K562 (cell line): ENCODE data around the gene ETFRF1. TPM values are rescaled to one million over a fixed set of nuclear protein-coding genes. Genes with fewer than 3 reads are reported as not detected.

Source experiments
- ATAC-seq: fragments of 200-7000 bp; cut with Tn5 transposase; 3 replicates; pipeline ENCODE4 v1.9.1; 2020; ENCODE audit warnings: moderate library complexity
- BruUV-seq: library from RNA; stranded (reverse); fragments of 400-500 nt; replicated peaks from 2 replicates; lab custom pipeline; 2021; lab: Mats Ljungman, UMichigan
- CTCF ChIA-PET: fragments of 300-600 bp; formaldehyde crosslinking; extraction: SDS; loops from one replicate; lab custom pipeline; 2021; ENCODE audit warnings: low intra/inter-chr PET ratio; lab: Yijun Ruan, JAX
- POLR2A ChIA-PET: fragments of 300-600, 350-650 bp; sonication (Branson Sonifier 250); formaldehyde crosslinking; extraction: SDS; loops from one replicate; lab custom pipeline; 2021; ENCODE audit warnings: antibody characterized with exemption, inconsistent platforms; lab: Yijun Ruan, JAX
- DNase-seq, 4 experiments: peaks; one replicate each; pipeline versions ENCODE4 v3.0.0 to v3.0.0-alpha.2; 2011 to 2018; ENCODE audit warnings: low spot score in 3 of 4, mixed read lengths in 3 of 4; ENCODE audit errors: extremely low read depth in 1 of 4
- FAIRE-seq: peaks from 2 replicates; lab custom pipeline; 2011; peaks lifted over from hg19 to GRCh38; lab: Jason Lieb, UNC
- H2AFZ ChIP-seq: 2 replicates; pipeline ENCODE4 v1.6.0; 2011; ENCODE audit warnings: low read depth, low read length, control low read depth, inconsistent platforms
- H3K27ac ChIP-seq: fragments of 200-600 bp; 3 replicates; pipeline ENCODE4 v1.8.0; 2011; ENCODE audit warnings: low read depth, mild to moderate bottlenecking, control low read depth, inconsistent platforms, low read length, moderate library complexity, mixed read lengths; ENCODE audit errors: extremely low read depth
- H3K27me3 ChIP-seq, 2 experiments: fragments of 300-600 bp in 1 of 2; 2 replicates in 1 of 2; 3 replicates in 1 of 2; pipeline versions ENCODE4 v1.6.0 to v1.8.0; 2011; ENCODE audit warnings: inconsistent platforms in 2 of 2, low read length in 2 of 2, mild to moderate bottlenecking in 1 of 2, mixed read lengths in 1 of 2, moderate library complexity in 1 of 2; ENCODE audit not compliant: control insufficient read depth in 2 of 2, insufficient read depth in 2 of 2
- H3K36me3 ChIP-seq: fragments of 300-600 bp; 3 replicates; pipeline ENCODE4 v1.8.0; 2011; ENCODE audit warnings: mild to moderate bottlenecking, low read length, inconsistent platforms; ENCODE audit not compliant: control insufficient read depth, insufficient read depth
- H3K4me1 ChIP-seq, 2 experiments: fragments of 200-600 bp in 1 of 2; replicated peaks in 1 of 2; 2 replicates in 1 of 2; 3 replicates in 1 of 2; pipeline versions ENCODE4 v1.5.1 to v1.8.0; 2011; ENCODE audit warnings: inconsistent platforms in 2 of 2, low read length in 2 of 2, mild to moderate bottlenecking in 1 of 2, mixed read lengths in 1 of 2, moderate library complexity in 1 of 2; ENCODE audit not compliant: control insufficient read depth in 2 of 2, insufficient read depth in 2 of 2
- H3K4me2 ChIP-seq: 2 replicates; pipeline ENCODE4 v1.6.1; 2011; ENCODE audit warnings: low read length, control low read depth, inconsistent platforms, mixed read lengths; ENCODE audit not compliant: insufficient read depth
- H3K4me3 ChIP-seq: fragments of 200-600 bp; sonication (generic), shearing (Covaris generic); 2 replicates; pipeline ENCODE4 v1.5.1; 2016; ENCODE audit warnings: control low read depth, inconsistent platforms
- H3K79me2 ChIP-seq: fragments of 200-600 bp; 3 replicates; pipeline ENCODE4 v1.8.0; 2011; ENCODE audit warnings: low read length, inconsistent platforms; ENCODE audit not compliant: control insufficient read depth, insufficient read depth
- H3K9ac ChIP-seq, 2 experiments: 2 replicates each; pipeline versions ENCODE4 v1.6.0 to v1.6.1; 2011; ENCODE audit warnings: low read depth in 2 of 2, low read length in 2 of 2, control low read depth in 1 of 2, inconsistent platforms in 1 of 2, mild to moderate bottlenecking in 1 of 2, mixed read lengths in 1 of 2; ENCODE audit not compliant: insufficient read depth in 1 of 2
- H3K9me1 ChIP-seq: one replicate; pipeline ENCODE4 v1.6.0; 2011; ENCODE audit warnings: inconsistent platforms, mild to moderate bottlenecking, low read length, moderate library complexity; ENCODE audit not compliant: control insufficient read depth, insufficient read depth
- H3K9me3 ChIP-seq: replicated peaks from 2 replicates; pipeline ENCODE4 v1.5.1; 2011; ENCODE audit warnings: low read depth, low read length, inconsistent platforms; ENCODE audit not compliant: control insufficient read depth, insufficient read depth
- H4K20me1 ChIP-seq: replicated peaks from 2 replicates; pipeline ENCODE4 v1.6.1; 2011; ENCODE audit warnings: low read length, inconsistent platforms, mixed read lengths; ENCODE audit not compliant: control insufficient read depth, insufficient read depth
- E2F3 ChIP-seq: fragments of 250-450 bp; sonication (Bioruptor Pico); IDR thresholded peaks from 2 replicates; pipeline ENCODE4 v1.4.0; 2020; ENCODE audit warnings: mild to moderate bottlenecking
- E2F4 ChIP-seq: sonication (generic); formaldehyde crosslinking; IDR thresholded peaks from 2 replicates; pipeline ENCODE4 v1.8.0; 2022; ENCODE audit warnings: mild to moderate bottlenecking, low read depth, missing genetic modification reagents
- ETV5 ChIP-seq: sonication (generic); formaldehyde crosslinking; IDR thresholded peaks from 2 replicates; pipeline ENCODE4 v1.4.0; 2020; ENCODE audit warnings: low read depth, mild to moderate bottlenecking, missing genetic modification reagents
- HDAC6 ChIP-seq: IDR thresholded peaks from 2 replicates; pipeline ENCODE4 v1.6.1; 2012; ENCODE audit warnings: low read depth, mild to moderate bottlenecking, control low read depth, inconsistent platforms, low read length, moderate library complexity
- KLF10 ChIP-seq: fragments of 250-450 bp; sonication (Bioruptor Pico); IDR thresholded peaks from 2 replicates; pipeline ENCODE4 v1.6.1; 2021; ENCODE audit warnings: matching md5 sums
- MAFG ChIP-seq: fragments of 450-650 bp; conservative IDR thresholded peaks from 2 replicates; pipeline ENCODE4 v1.6.1; 2016; ENCODE audit warnings: missing genetic modification characterization, missing compliant biosample characterization
- NEUROD1 ChIP-seq: fragments of 150-350 bp; IDR thresholded peaks from 2 replicates; pipeline ENCODE4 v1.6.1; 2014; ENCODE audit warnings: borderline replicate concordance, low read length, low read depth; ENCODE audit not compliant: partially characterized antibody
- PHB2 ChIP-seq: fragments of 450-650 bp; IDR thresholded peaks from 2 replicates; pipeline ENCODE4 v1.6.1; 2017; ENCODE audit warnings: low read depth
- PPARD ChIP-seq: fragments of 250-450 bp; sonication (Bioruptor Pico); IDR thresholded peaks from 2 replicates; pipeline ENCODE4 v1.8.0; 2022; ENCODE audit warnings: inconsistent platforms, mild to moderate bottlenecking, moderate library complexity
- PYGO2 ChIP-seq: fragments of 450-650 bp; IDR thresholded peaks from 2 replicates; pipeline ENCODE4 v1.6.1; 2016; ENCODE audit warnings: mild to moderate bottlenecking, missing genetic modification characterization, moderate library complexity, missing compliant biosample characterization
- SETDB1 ChIP-seq: IDR thresholded peaks from one replicate; pipeline ENCODE4 v1.6.1; 2012; ENCODE audit warnings: low read length, control low read depth, inconsistent platforms
- ZC3H8 ChIP-seq: fragments of 450-650 bp; IDR thresholded peaks from 2 replicates; pipeline ENCODE4 v1.6.1; 2017
- ZNF133 ChIP-seq: fragments of 250-450 bp; sonication (Bioruptor Pico); IDR thresholded peaks from 2 replicates; pipeline ENCODE4 v1.4.0; 2020; ENCODE audit warnings: mild to moderate bottlenecking
- ZNF75A ChIP-seq: fragments of 450-650 bp; formaldehyde crosslinking; IDR thresholded peaks from 2 replicates; pipeline ENCODE4 v1.4.0; 2020; ENCODE audit warnings: mild to moderate bottlenecking
- in situ Hi-C: fragments of 300-500 bp; cut with MboI; formaldehyde crosslinking; loops from 4 replicates; pipeline ENCODE4 v1.15.0; 2018; ENCODE audit warnings: inconsistent platforms, mixed read lengths
- intact Hi-C: fragments of 100-400 bp; cut with micrococcal nuclease; formaldehyde crosslinking; loops from 2 replicates; pipeline ENCODE4 v1.14.2; 2022
- polyA plus RNA-seq, 8 experiments: library from polyadenylated mRNA; depleted of rRNA in 4 of 8; stranded (reverse) in 5 of 8; unstranded in 3 of 8; fragments of >200 nt; fragmentation: Nextera tagmentation in 2 of 8; fragmentation: Illumina TruSeq in 1 of 8; extraction: Ambion mirVana in 2 of 8; extraction: Trizol in 1 of 8; gene quantifications; 2 replicates each; pipeline versions ENCODE4 v1.2.1 to v1.2.3, GENCODE V29; 2011 to 2014; ENCODE audit warnings: inconsistent platforms in 1 of 8, missing spikeins in 1 of 8
- total RNA-seq, 7 experiments: library from RNA; depleted of rRNA in 6 of 7; stranded (reverse); fragments of >200 nt in 6 of 7; fragmentation: Illumina TruSeq in 2 of 7; extraction: Trizol in 2 of 7; gene quantifications; 2 replicates each; pipeline versions ENCODE4 v1.2.1 to v1.2.3, GENCODE V29; 2011 to 2021; ENCODE audit warnings: low replicate concordance in 1 of 7
- TF ChIP-seq, protein P1 (sequence below): fragments of 450-650 bp; formaldehyde crosslinking; IDR thresholded peaks from 2 replicates; pipeline ENCODE4 v1.4.0; 2020; ENCODE audit warnings: mild to moderate bottlenecking, moderate library complexity
- TF ChIP-seq, protein P2 (sequence below): sonication (generic); formaldehyde crosslinking; IDR thresholded peaks from 2 replicates; pipeline ENCODE4 v1.8.0; 2023; ENCODE audit warnings: mild to moderate bottlenecking, missing genetic modification reagents
- TF ChIP-seq, protein P3 (sequence below): fragments of 150-350 bp; conservative IDR thresholded peaks from 2 replicates; pipeline ENCODE4 v1.6.1; 2014; ENCODE audit warnings: low read length

Gene ETFRF1
- total and polyA plus RNA-seq, 9 of the 15 experiments (the other 6 are each of a cell fraction or from before 2014, with no cell fraction given) = 16.1 to 107 (median 33.7) TPM

DNA sequence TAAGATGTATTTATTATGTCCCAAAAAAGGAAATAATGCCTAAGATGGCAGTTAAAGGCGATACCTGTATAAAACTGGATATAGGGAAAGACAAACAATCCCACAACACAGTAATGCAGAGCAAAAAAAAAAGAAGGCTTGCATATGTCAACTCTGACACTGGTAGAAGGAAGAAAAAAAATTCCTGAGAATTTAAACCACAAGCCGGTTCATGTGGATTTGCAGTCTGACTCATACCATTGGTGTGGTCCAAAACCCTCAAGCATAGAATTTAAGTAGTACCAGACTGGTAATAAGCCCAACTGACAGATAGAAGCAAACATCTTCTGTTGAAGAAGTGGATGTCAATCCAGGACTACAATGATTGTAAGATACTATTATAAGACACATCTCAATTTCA lies 7.3 kb upstream of the ETFRF1 start (continued):
- TF ChIP-seq ETV5 = no peak

GRCh38 chr12:25189656-25190055 lies 5.4 kb upstream of the ETFRF1 start:
- Histone ChIP-seq H3K27ac (no peak overlapping the region), H3K9ac (no peak overlapping the region), H3K27me3 (no peaks in the 10 kb centered on the region), H4K20me1 (no peaks in the 10 kb centered on the region), H3K4me2 (no peak overlapping the region), H3K79me2 (no peaks in the 10 kb centered on the region), H3K9me1 (no peaks in the 10 kb centered on the region), H2AFZ (no peak overlapping the region), H3K36me3 (no peaks in the 10 kb centered on the region), H3K4me3 (no peak overlapping the region), H3K9me3 (no peaks in the 10 kb centered on the region), H3K4me1 (no peaks in the 10 kb centered on the region)
- intact Hi-C loops (no loop called here), in situ Hi-C loops (no loop called here)
- ChIA-PET POLR2A (no interaction called here), CTCF (no interaction called here)
- DNase-seq (no peak), FAIRE-seq (no peak), ATAC-seq (no peak)
- no TSS peak for BruUV-seq
- no peak for TF ChIP-seq KLF10 (CRISPR knock-in tag)
- TF ChIP-seq PHB2 = no peak
- no peak for TF ChIP-seq PYGO2 (tag)
- TF ChIP-seq NEUROD1 = no peak
- TF ChIP-seq MAFG (tag) = no peak
- TF ChIP-seq ZNF75A = no peak
- no peak for TF ChIP-seq ZNF133 (CRISPR knock-in tag)
- no peak for TF ChIP-seq PPARD (CRISPR knock-in tag)
- TF ChIP-seq, protein P1, sequence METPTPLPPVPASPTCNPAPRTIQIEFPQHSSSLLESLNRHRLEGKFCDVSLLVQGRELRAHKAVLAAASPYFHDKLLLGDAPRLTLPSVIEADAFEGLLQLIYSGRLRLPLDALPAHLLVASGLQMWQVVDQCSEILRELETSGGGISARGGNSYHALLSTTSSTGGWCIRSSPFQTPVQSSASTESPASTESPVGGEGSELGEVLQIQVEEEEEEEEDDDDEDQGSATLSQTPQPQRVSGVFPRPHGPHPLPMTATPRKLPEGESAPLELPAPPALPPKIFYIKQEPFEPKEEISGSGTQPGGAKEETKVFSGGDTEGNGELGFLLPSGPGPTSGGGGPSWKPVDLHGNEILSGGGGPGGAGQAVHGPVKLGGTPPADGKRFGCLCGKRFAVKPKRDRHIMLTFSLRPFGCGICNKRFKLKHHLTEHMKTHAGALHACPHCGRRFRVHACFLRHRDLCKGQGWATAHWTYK = no peak
- no peak for TF ChIP-seq ZC3H8
- TF ChIP-seq, protein P2, sequence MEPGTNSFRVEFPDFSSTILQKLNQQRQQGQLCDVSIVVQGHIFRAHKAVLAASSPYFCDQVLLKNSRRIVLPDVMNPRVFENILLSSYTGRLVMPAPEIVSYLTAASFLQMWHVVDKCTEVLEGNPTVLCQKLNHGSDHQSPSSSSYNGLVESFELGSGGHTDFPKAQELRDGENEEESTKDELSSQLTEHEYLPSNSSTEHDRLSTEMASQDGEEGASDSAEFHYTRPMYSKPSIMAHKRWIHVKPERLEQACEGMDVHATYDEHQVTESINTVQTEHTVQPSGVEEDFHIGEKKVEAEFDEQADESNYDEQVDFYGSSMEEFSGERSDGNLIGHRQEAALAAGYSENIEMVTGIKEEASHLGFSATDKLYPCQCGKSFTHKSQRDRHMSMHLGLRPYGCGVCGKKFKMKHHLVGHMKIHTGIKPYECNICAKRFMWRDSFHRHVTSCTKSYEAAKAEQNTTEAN = no peak
- no peak for TF ChIP-seq E2F3 (CRISPR knock-in tag)
- TF ChIP-seq, protein P3, sequence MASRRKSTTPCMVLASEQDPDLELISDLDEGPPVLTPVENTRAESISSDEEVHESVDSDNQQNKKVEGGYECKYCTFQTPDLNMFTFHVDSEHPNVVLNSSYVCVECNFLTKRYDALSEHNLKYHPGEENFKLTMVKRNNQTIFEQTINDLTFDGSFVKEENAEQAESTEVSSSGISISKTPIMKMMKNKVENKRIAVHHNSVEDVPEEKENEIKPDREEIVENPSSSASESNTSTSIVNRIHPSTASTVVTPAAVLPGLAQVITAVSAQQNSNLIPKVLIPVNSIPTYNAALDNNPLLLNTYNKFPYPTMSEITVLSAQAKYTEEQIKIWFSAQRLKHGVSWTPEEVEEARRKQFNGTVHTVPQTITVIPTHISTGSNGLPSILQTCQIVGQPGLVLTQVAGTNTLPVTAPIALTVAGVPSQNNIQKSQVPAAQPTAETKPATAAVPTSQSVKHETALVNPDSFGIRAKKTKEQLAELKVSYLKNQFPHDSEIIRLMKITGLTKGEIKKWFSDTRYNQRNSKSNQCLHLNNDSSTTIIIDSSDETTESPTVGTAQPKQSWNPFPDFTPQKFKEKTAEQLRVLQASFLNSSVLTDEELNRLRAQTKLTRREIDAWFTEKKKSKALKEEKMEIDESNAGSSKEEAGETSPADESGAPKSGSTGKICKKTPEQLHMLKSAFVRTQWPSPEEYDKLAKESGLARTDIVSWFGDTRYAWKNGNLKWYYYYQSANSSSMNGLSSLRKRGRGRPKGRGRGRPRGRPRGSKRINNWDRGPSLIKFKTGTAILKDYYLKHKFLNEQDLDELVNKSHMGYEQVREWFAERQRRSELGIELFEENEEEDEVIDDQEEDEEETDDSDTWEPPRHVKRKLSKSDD = no peak
- TF ChIP-seq SETDB1 = no peak
- TF ChIP-seq E2F4 (CRISPR knock-in tag) = no peak
- TF ChIP-seq HDAC6 = no peak
